K562 (cell line): ENCODE results near the gene MYL6B. TPM values are rescaled to one million over a fixed set of nuclear protein-coding genes. Genes with fewer than 3 reads are reported as not detected.
A peak's percentile ranks its signal among the peaks of the same experiment; 100 is the strongest.

ENCODE experiments used
- BCLAF1 ChIP-seq, 2 experiments: fragments of 450-650 bp in 1 of 2; IDR thresholded peaks; 2 replicates each; pipeline ENCODE4 v1.6.1; 2011 to 2017; ENCODE audit warnings: low read depth in 2 of 2, antibody characterized with exemption in 1 of 2, borderline replicate concordance in 1 of 2, low read length in 1 of 2, mild to moderate bottlenecking in 1 of 2, mixed read lengths in 1 of 2; ENCODE audit not compliant: control insufficient read depth in 1 of 2
- CREM ChIP-seq: IDR thresholded peaks from 2 replicates; pipeline ENCODE4 v1.6.1; 2014; ENCODE audit warnings: antibody characterized with exemption, low read depth
- CTCFL ChIP-seq: IDR thresholded peaks from 2 replicates; pipeline ENCODE4 v1.6.1; 2011; ENCODE audit warnings: borderline replicate concordance, low read depth, mild to moderate bottlenecking, moderate library complexity, low read length; ENCODE audit not compliant: insufficient read depth, poor library complexity, severe bottlenecking
- FOSL1 ChIP-seq: fragments of 200-800 bp; sonication (Bioruptor generic); conservative IDR thresholded peaks from 2 replicates; pipeline ENCODE4 v1.6.1; 2016; ENCODE audit warnings: missing genetic modification characterization, missing compliant biosample characterization
- FOXM1 ChIP-seq, 2 experiments: fragments of 450-650 bp in 1 of 2; sonication (generic) in 1 of 2; formaldehyde crosslinking in 1 of 2; IDR thresholded peaks; 2 replicates each; pipeline versions ENCODE4 v1.6.1 to v1.9.0; 2017 to 2022; ENCODE audit warnings: low read depth in 2 of 2, mild to moderate bottlenecking in 2 of 2, missing genetic modification reagents in 1 of 2, moderate library complexity in 1 of 2
- HMG20A ChIP-seq: fragments of 450-650 bp; formaldehyde crosslinking; conservative IDR thresholded peaks from 2 replicates; pipeline ENCODE4 v1.4.0; 2020; ENCODE audit warnings: mild to moderate bottlenecking, mixed read lengths
- HNRNPUL1 ChIP-seq: fragments of 200-400 bp; formaldehyde crosslinking; IDR thresholded peaks from 2 replicates; pipeline ENCODE4 v1.6.1; 2017; ENCODE audit warnings: low read length
- JUNB ChIP-seq: fragments of 450-650 bp; formaldehyde crosslinking; conservative IDR thresholded peaks from 2 replicates; pipeline ENCODE4 v1.4.0; 2020; ENCODE audit warnings: mild to moderate bottlenecking
- MLLT1 ChIP-seq, 2 experiments: fragments of 450-650 bp; IDR thresholded peaks; 2 replicates each; pipeline ENCODE4 v1.6.1; 2016
- MTA3 ChIP-seq: fragments of 450-650 bp; formaldehyde crosslinking; IDR thresholded peaks from 2 replicates; pipeline ENCODE4 v1.6.1; 2017; ENCODE audit warnings: mild to moderate bottlenecking, borderline replicate concordance
- SNIP1 ChIP-seq: fragments of 450-650 bp; IDR thresholded peaks from 2 replicates; pipeline ENCODE4 v1.7.1; 2017; ENCODE audit warnings: low read depth, mild to moderate bottlenecking
- TBP ChIP-seq: optimal IDR thresholded peaks from 2 replicates; pipeline ENCODE3; 2011; ENCODE audit warnings: low read depth, low read length, improper control_type of control experiment
- ZFP36 ChIP-seq: fragments of 150-350 bp; IDR thresholded peaks from 2 replicates; pipeline ENCODE4 v1.6.1; 2018; ENCODE audit warnings: low read length, low read depth; ENCODE audit not compliant: partially characterized antibody
- ZHX1 ChIP-seq: fragments of 150-350 bp; conservative IDR thresholded peaks from 2 replicates; pipeline ENCODE4 v1.6.1; 2014; ENCODE audit warnings: low read length
- ZNF121 ChIP-seq: sonication (generic); formaldehyde crosslinking; conservative IDR thresholded peaks from 2 replicates; pipeline ENCODE4 v1.8.0; 2022; ENCODE audit warnings: missing genetic modification reagents
- polyA plus RNA-seq, 8 experiments: library from polyadenylated mRNA; depleted of rRNA in 4 of 8; stranded (reverse) in 5 of 8; unstranded in 3 of 8; fragments of >200 nt; fragmentation: Nextera tagmentation in 2 of 8; fragmentation: Illumina TruSeq in 1 of 8; extraction: Ambion mirVana in 2 of 8; extraction: Trizol in 1 of 8; gene quantifications; 2 replicates each; pipeline versions ENCODE4 v1.2.1 to v1.2.3, GENCODE V29; 2011 to 2014; ENCODE audit warnings: inconsistent platforms in 1 of 8, missing spikeins in 1 of 8
- total RNA-seq, 7 experiments: library from RNA; depleted of rRNA in 6 of 7; stranded (reverse); fragments of >200 nt in 6 of 7; fragmentation: Illumina TruSeq in 2 of 7; extraction: Trizol in 2 of 7; gene quantifications; 2 replicates each; pipeline versions ENCODE4 v1.2.1 to v1.2.3, GENCODE V29; 2011 to 2021; ENCODE audit warnings: low replicate concordance in 1 of 7

MYL6B gene
- total and polyA plus RNA-seq, 9 of the 15 experiments (the other 6 are each of a cell fraction or from before 2014, with no cell fraction given), result 42.8 to 77.3 (median 68.6) TPM

GRCh38 chr12:56189099-56189917, 36.9 kb downstream of the MYL6B start, which contains the start of gene SMARCC2 (continued):
- TF ChIP-seq CTCFL, result peak; percentile 92
- no peak for TF ChIP-seq SNIP1
- TF ChIP-seq FOSL1 (tag), result peak; percentile 30; the same call in 1 of the 2 replicates
- TF ChIP-seq FOXM1 (IDR thresholded peaks at IDR 0.05; ENCODE audit: low read depth), result no peak; the same call in 1 of the 2 replicates
- TF ChIP-seq FOXM1 (CRISPR knock-in tag; IDR thresholded peaks at IDR 0.05; ENCODE audit: low read depth), result no peak; the same call in 1 of the 2 replicates
- TF ChIP-seq JUNB (CRISPR knock-in tag), result no peak
- no peak for TF ChIP-seq ZNF121 (CRISPR knock-in tag)
- TF ChIP-seq MLLT1 (IDR thresholded peaks at IDR 0.05), result peak in 1 of 2 experiments; percentile 78; a peak in 1 of 4 replicates
- peak; percentile 99 for TF ChIP-seq ZFP36
- peak; percentile 53 for TF ChIP-seq TBP
- peak in 1 of 2 experiments; percentile 79; a peak in 1 of 4 replicates for TF ChIP-seq BCLAF1 (IDR thresholded peaks at IDR 0.05; ENCODE audit: borderline replicate concordance in 1 of 2, control insufficient read depth in 1 of 2, low read depth in 2 of 2, low read length in 1 of 2)
- TF ChIP-seq ZHX1, result peak; percentile 39; the same call in 1 of the 2 replicates
- TF ChIP-seq MTA3, result peak; percentile 64; the same call in 1 of the 2 replicates
- no peak for TF ChIP-seq HNRNPUL1
- peak; percentile 54; the same call in 1 of the 2 replicates for TF ChIP-seq CREM
- TF ChIP-seq HMG20A (CRISPR knock-in tag), result no peak
